Osteocyte (in vitro differentiated cells): ENCODE measurements around the gene SCG5. TPM values are rescaled to one million over a fixed set of nuclear protein-coding genes. Genes with fewer than 3 reads are reported as not detected.
A peak's percentile ranks its signal among the peaks of the same experiment; 100 is the strongest.

Experiments used
- DNase-seq: peaks from one replicate; pipeline ENCODE4 v3.0.0; 2021; ENCODE audit warnings: mixed read lengths; ENCODE audit not compliant: unreplicated experiment; ENCODE audit errors: extremely low spot score
- H3K27ac Mint-ChIP-seq: one replicate; pipeline ENCODE4 v1.8.0; 2021; ENCODE audit warnings: mild to moderate bottlenecking, mixed read lengths; ENCODE audit not compliant: unreplicated experiment
- H3K27me3 Mint-ChIP-seq: one replicate; pipeline ENCODE4 v1.8.0; 2021; ENCODE audit warnings: mixed read lengths; ENCODE audit not compliant: unreplicated experiment
- H3K36me3 Mint-ChIP-seq: one replicate; pipeline ENCODE4 v1.8.0; 2021; ENCODE audit warnings: mixed read lengths; ENCODE audit not compliant: unreplicated experiment
- H3K4me1 Mint-ChIP-seq: one replicate; pipeline ENCODE4 v1.8.0; 2021; ENCODE audit warnings: mixed read lengths; ENCODE audit not compliant: unreplicated experiment
- H3K4me3 Mint-ChIP-seq: one replicate; pipeline ENCODE4 v1.8.0; 2021; ENCODE audit warnings: mild to moderate bottlenecking, moderate library complexity, mixed read lengths; ENCODE audit not compliant: unreplicated experiment
- H3K9me3 Mint-ChIP-seq: one replicate; pipeline ENCODE4 v1.8.0; 2021; ENCODE audit warnings: mixed read lengths; ENCODE audit not compliant: unreplicated experiment
- CTCF ChIP-seq: fragments of 200-600 bp; sonication (generic); IDR thresholded peaks from 2 replicates; pipeline ENCODE4 v1.5.0; 2021; ENCODE audit warnings: antibody characterized with exemption, mild to moderate bottlenecking, moderate library complexity
- total RNA-seq: library from RNA; stranded (reverse); gene quantifications from 2 replicates; pipeline ENCODE4 v1.2.1, GENCODE V29; 2021

The SCG5 gene
- total RNA-seq, 1 donor from 2014 or later = 0.54 TPM

GRCh38 chr15:32664796-32665195, 23.3 kb downstream of the SCG5 start:
- Mint-ChIP-seq H3K4me3 (no peak overlapping the region), H3K9me3 (no peaks in the 10 kb centered on the region), H3K36me3 (no peaks in the 10 kb centered on the region), H3K27ac (no peak overlapping the region), H3K27me3 (no peaks in the 10 kb centered on the region), H3K4me1 (peaks cover 37% of the 10 kb centered on the region)
- no peak for TF ChIP-seq CTCF
- DNase-seq = no peak

GRCh38 chr15:32667321-32667720, 25.8 kb downstream of the SCG5 start:
- H3K27me3 Mint-ChIP-seq = no peaks in the 10 kb centered on the region
- H3K4me3 Mint-ChIP-seq = no peak overlapping the region
- no peaks in the 10 kb centered on the region for H3K9me3 Mint-ChIP-seq
- H3K4me1 Mint-ChIP-seq = peaks cover 44% of the 10 kb centered on the region
- no peak for DNase-seq
- H3K27ac Mint-ChIP-seq = no peak overlapping the region
- H3K36me3 Mint-ChIP-seq = no peaks in the 10 kb centered on the region
- no peak for TF ChIP-seq CTCF

- Mint-ChIP-seq H3K4me3 (no peak overlapping the region), H3K4me1 (peaks cover 39% of the 10 kb centered on the region), H3K27me3 (no peaks in the 10 kb centered on the region), H3K36me3 (no peaks in the 10 kb centered on the region), H3K27ac (peak overlapping the region; percentile 32), H3K9me3 (no peaks in the 10 kb centered on the region)
- TF ChIP-seq CTCF = no peak
- DNase-seq = no peak
These were observed 27.4 kb downstream of the SCG5 start for GRCh38 chr15:32668942-32669341.

GRCh38 chr15:32669896-32670611, 28.5 kb downstream of the SCG5 start:
- DNase-seq = no peak
- peak overlapping the region; percentile 93 for H3K27ac Mint-ChIP-seq
- no peaks in the 10 kb centered on the region for H3K9me3 Mint-ChIP-seq
- no peaks in the 10 kb centered on the region for H3K36me3 Mint-ChIP-seq
- no peaks in the 10 kb centered on the region for H3K27me3 Mint-ChIP-seq
- H3K4me1 Mint-ChIP-seq = peaks cover 39% of the 10 kb centered on the region
- no peak for TF ChIP-seq CTCF
- H3K4me3 Mint-ChIP-seq = peak overlapping the region; percentile 60

- Mint-ChIP-seq H3K27me3 (no peaks in the 10 kb centered on the region), H3K4me3 (no peak overlapping the region), H3K27ac (peak overlapping the region; percentile 93), H3K9me3 (no peaks in the 10 kb centered on the region), H3K36me3 (no peaks in the 10 kb centered on the region), H3K4me1 (peaks cover 36% of the 10 kb centered on the region)
- TF ChIP-seq CTCF = no peak
- DNase-seq = no peak
These were observed 29.1 kb downstream of the SCG5 start for GRCh38 chr15:32670623-32671022.
